ENCODE data around the gene NME8.

DNA sequence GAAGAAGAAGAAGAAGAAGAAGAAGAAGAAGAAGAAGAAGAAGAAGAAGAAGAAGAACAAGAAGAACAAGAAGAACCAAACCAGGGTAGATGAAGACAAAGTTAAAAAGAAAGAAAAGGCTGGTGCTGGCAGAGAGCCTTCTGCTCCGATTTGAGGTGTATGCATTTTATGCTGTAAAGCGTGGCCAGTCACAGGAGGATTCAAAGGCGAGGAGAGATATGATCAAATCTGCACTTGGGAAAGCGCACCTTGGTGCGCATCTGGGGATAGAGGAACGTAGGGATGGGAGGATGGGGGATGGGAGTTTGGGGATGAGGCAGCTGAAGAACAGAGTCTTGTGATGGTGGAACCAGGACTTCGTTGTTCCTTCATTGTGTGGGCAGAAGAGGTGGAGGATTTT, at the start of gene NME8:
- TF ChIP-seq, protein P1, sequence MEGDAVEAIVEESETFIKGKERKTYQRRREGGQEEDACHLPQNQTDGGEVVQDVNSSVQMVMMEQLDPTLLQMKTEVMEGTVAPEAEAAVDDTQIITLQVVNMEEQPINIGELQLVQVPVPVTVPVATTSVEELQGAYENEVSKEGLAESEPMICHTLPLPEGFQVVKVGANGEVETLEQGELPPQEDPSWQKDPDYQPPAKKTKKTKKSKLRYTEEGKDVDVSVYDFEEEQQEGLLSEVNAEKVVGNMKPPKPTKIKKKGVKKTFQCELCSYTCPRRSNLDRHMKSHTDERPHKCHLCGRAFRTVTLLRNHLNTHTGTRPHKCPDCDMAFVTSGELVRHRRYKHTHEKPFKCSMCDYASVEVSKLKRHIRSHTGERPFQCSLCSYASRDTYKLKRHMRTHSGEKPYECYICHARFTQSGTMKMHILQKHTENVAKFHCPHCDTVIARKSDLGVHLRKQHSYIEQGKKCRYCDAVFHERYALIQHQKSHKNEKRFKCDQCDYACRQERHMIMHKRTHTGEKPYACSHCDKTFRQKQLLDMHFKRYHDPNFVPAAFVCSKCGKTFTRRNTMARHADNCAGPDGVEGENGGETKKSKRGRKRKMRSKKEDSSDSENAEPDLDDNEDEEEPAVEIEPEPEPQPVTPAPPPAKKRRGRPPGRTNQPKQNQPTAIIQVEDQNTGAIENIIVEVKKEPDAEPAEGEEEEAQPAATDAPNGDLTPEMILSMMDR (IDR thresholded peaks at IDR 0.05): no peak
- TF ChIP-seq POLR2A (IDR thresholded peaks at IDR 0.05): no peak
